GM10847 (cell line): ENCODE measurements around the gene CD6.

Source experiments
- POLR2A ChIP-seq: IDR thresholded peaks from 2 replicates; pipeline ENCODE4 v1.6.1; 2011; ENCODE audit not compliant: insufficient read length; ENCODE audit errors: extremely low read depth

Gene CD6

GRCh38 chr11:60959431-60959830, 12.0 kb upstream of the CD6 start:
- no peak for TF ChIP-seq POLR2A

GRCh38 chr11:60960405-60960804, 11.1 kb upstream of the CD6 start:
- no peak for TF ChIP-seq POLR2A

GRCh38 chr11:60964801-60965200, 6.7 kb upstream of the CD6 start:
- no peak for TF ChIP-seq POLR2A

- TF ChIP-seq POLR2A, result no peak
Measured at GRCh38 chr11:60966890-60967289, 4.6 kb upstream of the CD6 start.

GRCh38 chr11:60968223-60968622, 3.3 kb upstream of the CD6 start:
- no peak for TF ChIP-seq POLR2A

GRCh38 chr11:60970369-60970774, 1.1 kb upstream of the CD6 start:
- TF ChIP-seq POLR2A, result no peak

GRCh38 chr11:60970890-60971289, 590 bp upstream of the CD6 start:
- no peak for TF ChIP-seq POLR2A

- no peak for TF ChIP-seq POLR2A
Measured at GRCh38 chr11:60972182-60973030, 926 bp downstream of the CD6 start.

- TF ChIP-seq POLR2A, result no peak
Measured at GRCh38 chr11:60973699-60974098, 2.2 kb downstream of the CD6 start.

- TF ChIP-seq POLR2A, result no peak
Measured at GRCh38 chr11:60974726-60975125, 3.2 kb downstream of the CD6 start.

GRCh38 chr11:60977224-60977623, 5.7 kb downstream of the CD6 start:
- TF ChIP-seq POLR2A, result no peak

GRCh38 chr11:60977836-60978235, 6.4 kb downstream of the CD6 start:
- TF ChIP-seq POLR2A, result no peak

- no peak for TF ChIP-seq POLR2A
Measured at GRCh38 chr11:60978546-60979380, 7.3 kb downstream of the CD6 start.

- no peak for TF ChIP-seq POLR2A
Measured at GRCh38 chr11:60981515-60981914, 10.0 kb downstream of the CD6 start.

GRCh38 chr11:60982184-60982583, 10.7 kb downstream of the CD6 start:
- no peak for TF ChIP-seq POLR2A

- no peak for TF ChIP-seq POLR2A
Measured at GRCh38 chr11:60984149-60984548, 12.7 kb downstream of the CD6 start.
